ENCODE data around the gene RBL1. TPM values are rescaled to one million over a fixed set of nuclear protein-coding genes. Genes with fewer than 3 reads are reported as not detected.

RBL1 gene
- total RNA-seq, 1 donor from 2014 or later, result 3.4 TPM

GRCh38 chr20:37066168-37066567, 29.6 kb downstream of the RBL1 start:
- Histone ChIP-seq H3K27me3 (ENCODE audit: insufficient read depth, low read length) (no peaks in the 10 kb centered on the region), H3K9ac (ENCODE audit: low read length) (no peak overlapping the region), H3K27ac (ENCODE audit: low read depth, low read length) (no peak overlapping the region), H3K36me3 (ENCODE audit: insufficient read depth, low read length) (peaks cover 5% of the 10 kb centered on the region), H3K4me3 (ENCODE audit: insufficient read depth, low read depth, low read length) (no peak overlapping the region), H3K4me2 (ENCODE audit: low read length) (no peak overlapping the region), H3K79me2 (ENCODE audit: insufficient read depth, low read length) (peaks cover 3% of the 10 kb centered on the region), H2AFZ (ENCODE audit: low read depth, low read length) (no peak overlapping the region), H3K9me3 (ENCODE audit: insufficient read depth, low read depth, low read length) (no peaks in the 10 kb centered on the region), H3K4me1 (ENCODE audit: insufficient read depth, low read length) (no peaks in the 10 kb centered on the region), H4K20me1 (ENCODE audit: insufficient read depth, low read length) (no peaks in the 10 kb centered on the region)
- no peak for TF ChIP-seq EZH2 (IDR thresholded peaks at IDR 0.05; ENCODE audit: insufficient read depth, low read length)
- TF ChIP-seq CTCF (IDR thresholded peaks at IDR 0.05; ENCODE audit: insufficient read depth, low read depth, low read length), result no peak
- FAIRE-seq, result no peak
- DNase-seq (ENCODE audit: low read depth), result no peak
- H3K9me3 Mint-ChIP-seq (ENCODE audit: unreplicated experiment), result no peaks in the 10 kb centered on the region
- H3K4me3 Mint-ChIP-seq (ENCODE audit: unreplicated experiment), result no peak overlapping the region
- no peak overlapping the region for H3K27ac Mint-ChIP-seq (ENCODE audit: unreplicated experiment)
- no peaks in the 10 kb centered on the region for H3K36me3 Mint-ChIP-seq (ENCODE audit: low read depth, unreplicated experiment)
- peaks cover under 1% of the 10 kb centered on the region for H3K4me1 Mint-ChIP-seq (ENCODE audit: low read depth, unreplicated experiment)
- H3K27me3 Mint-ChIP-seq (ENCODE audit: low read depth, unreplicated experiment), result no peaks in the 10 kb centered on the region

GRCh38 chr20:37055276-37055675, 40.5 kb downstream of the RBL1 start:
- no peaks in the 10 kb centered on the region for H4K20me1 ChIP-seq (ENCODE audit: insufficient read depth, low read length)
- H3K27ac Mint-ChIP-seq (ENCODE audit: unreplicated experiment), result no peak overlapping the region
- H3K36me3 Mint-ChIP-seq (ENCODE audit: low read depth, unreplicated experiment), result no peaks in the 10 kb centered on the region
- no peaks in the 10 kb centered on the region for H3K27me3 ChIP-seq (ENCODE audit: insufficient read depth, low read length)
- no peak overlapping the region for H2AFZ ChIP-seq (ENCODE audit: low read depth, low read length)
- H3K9ac ChIP-seq (ENCODE audit: low read length), result no peak overlapping the region
- no peaks in the 10 kb centered on the region for H3K79me2 ChIP-seq (ENCODE audit: insufficient read depth, low read length)
- H3K9me3 ChIP-seq (ENCODE audit: insufficient read depth, low read depth, low read length), result no peaks in the 10 kb centered on the region
- no peaks in the 10 kb centered on the region for H3K4me1 ChIP-seq (ENCODE audit: insufficient read depth, low read length)
- H3K4me2 ChIP-seq (ENCODE audit: low read length), result no peak overlapping the region
- no peak for TF ChIP-seq EZH2 (IDR thresholded peaks at IDR 0.05; ENCODE audit: insufficient read depth, low read length)
- no peak for TF ChIP-seq CTCF (IDR thresholded peaks at IDR 0.05; ENCODE audit: insufficient read depth, low read depth, low read length)
- no peak overlapping the region for H3K4me3 ChIP-seq (ENCODE audit: insufficient read depth, low read depth, low read length)
- H3K4me1 Mint-ChIP-seq (ENCODE audit: low read depth, unreplicated experiment), result peaks cover 2% of the 10 kb centered on the region
- H3K27me3 Mint-ChIP-seq (ENCODE audit: low read depth, unreplicated experiment), result no peaks in the 10 kb centered on the region
- H3K9me3 Mint-ChIP-seq (ENCODE audit: unreplicated experiment), result no peaks in the 10 kb centered on the region
- H3K27ac ChIP-seq (ENCODE audit: low read depth, low read length), result no peak overlapping the region
- no peak overlapping the region for H3K4me3 Mint-ChIP-seq (ENCODE audit: unreplicated experiment)
- H3K36me3 ChIP-seq (ENCODE audit: insufficient read depth, low read length), result peaks cover 5% of the 10 kb centered on the region
- no peak for FAIRE-seq
- no peak for DNase-seq (ENCODE audit: low read depth)

- H3K27me3 ChIP-seq (ENCODE audit: insufficient read depth, low read length), result no peaks in the 10 kb centered on the region
- Mint-ChIP-seq H3K27me3 (ENCODE audit: low read depth, unreplicated experiment) (no peaks in the 10 kb centered on the region), H3K36me3 (ENCODE audit: low read depth, unreplicated experiment) (peaks cover 2% of the 10 kb centered on the region), H3K4me1 (ENCODE audit: low read depth, unreplicated experiment) (peaks cover 2% of the 10 kb centered on the region), H3K27ac (ENCODE audit: unreplicated experiment) (no peak overlapping the region), H3K9me3 (ENCODE audit: unreplicated experiment) (no peaks in the 10 kb centered on the region), H3K4me3 (ENCODE audit: unreplicated experiment) (no peak overlapping the region)
- no peak overlapping the region for H3K9ac ChIP-seq (ENCODE audit: low read length)
- H3K36me3 ChIP-seq (ENCODE audit: insufficient read depth, low read length), result peaks cover 3% of the 10 kb centered on the region
- no peaks in the 10 kb centered on the region for H3K9me3 ChIP-seq (ENCODE audit: insufficient read depth, low read depth, low read length)
- no peak for TF ChIP-seq EZH2 (IDR thresholded peaks at IDR 0.05; ENCODE audit: insufficient read depth, low read length)
- TF ChIP-seq CTCF (IDR thresholded peaks at IDR 0.05; ENCODE audit: insufficient read depth, low read depth, low read length), result no peak
- H2AFZ ChIP-seq (ENCODE audit: low read depth, low read length), result no peak overlapping the region
- no peaks in the 10 kb centered on the region for H3K79me2 ChIP-seq (ENCODE audit: insufficient read depth, low read length)
- no peak for DNase-seq (ENCODE audit: low read depth)
- no peak for FAIRE-seq
- H3K4me3 ChIP-seq (ENCODE audit: insufficient read depth, low read depth, low read length), result no peak overlapping the region
- no peak overlapping the region for H3K4me2 ChIP-seq (ENCODE audit: low read length)
- no peaks in the 10 kb centered on the region for H4K20me1 ChIP-seq (ENCODE audit: insufficient read depth, low read length)
- no peak overlapping the region for H3K27ac ChIP-seq (ENCODE audit: low read depth, low read length)
- no peaks in the 10 kb centered on the region for H3K4me1 ChIP-seq (ENCODE audit: insufficient read depth, low read length)
These were observed 42.4 kb downstream of the RBL1 start for GRCh38 chr20:37053230-37053950.

Data from astrocyte (in vitro differentiated cells and primary cell).